Activated CD4-positive, alpha-beta T cell treated with anti-CD3 and anti-CD28 coated beads, Interleukin-2, amount 50 U/mL, for 48 hours (primary cell): ENCODE measurements around the gene PKMYT1.

Experiments
- DNase-seq, 2 experiments: peaks; one replicate each; pipeline ENCODE4 v3.0.0-alpha.2; 2020

Gene PKMYT1

DNA sequence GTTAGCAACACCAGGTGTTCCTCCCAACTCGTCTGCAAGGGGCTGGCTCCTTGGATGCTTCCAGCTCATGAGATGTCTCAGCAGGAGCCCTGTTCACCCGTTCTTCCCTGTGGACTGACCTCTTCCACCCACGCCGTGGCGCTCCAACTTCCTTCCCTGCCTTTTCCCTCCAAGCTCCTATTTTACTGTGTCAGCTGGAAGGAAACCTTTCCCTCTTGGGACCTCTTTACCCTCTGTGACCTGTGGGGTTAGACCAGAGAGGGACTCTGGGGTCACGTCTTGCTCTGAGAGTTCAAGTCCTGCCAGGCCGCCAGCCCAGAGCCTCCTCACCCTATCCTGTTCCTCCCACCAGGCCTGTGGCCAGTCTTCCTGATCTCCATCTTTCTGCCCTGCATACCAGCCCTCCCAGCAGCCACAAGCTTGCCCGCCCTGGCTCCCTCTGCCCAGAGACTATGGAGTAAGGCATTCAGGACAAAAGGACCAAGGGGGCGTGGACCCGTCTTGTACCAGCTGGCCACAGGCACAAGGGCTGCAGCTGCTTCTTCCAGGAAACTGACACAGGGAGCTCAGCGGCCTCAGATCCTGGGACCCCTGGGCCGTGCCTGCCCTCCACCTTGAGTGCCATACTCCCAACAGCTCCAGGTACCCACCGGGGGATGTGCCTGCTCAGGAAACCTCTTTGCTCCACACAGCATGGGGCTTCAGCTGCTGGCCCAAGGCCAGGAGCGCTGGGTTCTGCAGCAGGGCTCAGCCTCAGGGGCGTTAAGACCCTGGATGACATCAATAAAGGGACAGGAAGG is 8.1 kb downstream of the PKMYT1 start:
- DNase-seq = no peak

DNA sequence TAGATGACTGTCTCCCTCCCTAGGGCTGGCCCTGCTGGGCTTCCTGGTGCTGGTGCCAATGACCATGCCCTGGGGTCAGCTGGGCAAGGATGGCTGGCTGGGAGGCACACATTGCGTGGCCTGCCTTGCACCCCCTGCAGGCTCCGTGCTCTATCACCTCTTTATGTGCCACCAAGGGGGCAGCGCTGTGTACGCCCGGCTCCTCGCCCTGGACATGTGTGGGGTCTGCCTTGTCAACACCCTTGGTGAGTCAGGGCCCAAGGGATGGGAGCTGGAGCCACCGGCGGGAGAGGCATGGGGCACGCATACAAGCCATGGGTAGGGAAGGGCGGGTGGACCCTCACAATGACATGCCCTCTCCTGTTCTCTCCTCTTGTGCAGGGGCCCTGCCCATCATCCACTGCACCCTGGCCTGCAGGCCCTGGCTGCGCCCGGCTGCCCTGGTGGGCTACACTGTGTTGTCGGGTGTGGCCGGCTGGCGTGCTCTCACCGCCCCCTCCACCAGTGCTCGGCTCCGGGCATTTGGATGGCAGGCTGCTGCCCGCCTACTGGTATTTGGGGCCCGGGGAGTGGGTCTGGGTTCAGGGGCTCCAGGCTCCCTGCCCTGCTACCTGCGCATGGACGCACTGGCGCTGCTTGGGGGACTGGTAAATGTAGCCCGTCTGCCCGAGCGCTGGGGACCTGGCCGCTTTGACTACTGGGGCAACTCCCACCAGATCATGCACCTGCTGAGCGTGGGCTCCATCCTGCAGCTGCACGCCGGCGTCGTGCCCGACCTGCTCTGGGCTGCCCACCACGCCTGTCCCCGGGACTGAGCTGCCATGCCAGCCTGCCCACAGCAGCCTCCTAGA is 8.9 kb downstream of the PKMYT1 start:
- no peak for DNase-seq

DNA sequence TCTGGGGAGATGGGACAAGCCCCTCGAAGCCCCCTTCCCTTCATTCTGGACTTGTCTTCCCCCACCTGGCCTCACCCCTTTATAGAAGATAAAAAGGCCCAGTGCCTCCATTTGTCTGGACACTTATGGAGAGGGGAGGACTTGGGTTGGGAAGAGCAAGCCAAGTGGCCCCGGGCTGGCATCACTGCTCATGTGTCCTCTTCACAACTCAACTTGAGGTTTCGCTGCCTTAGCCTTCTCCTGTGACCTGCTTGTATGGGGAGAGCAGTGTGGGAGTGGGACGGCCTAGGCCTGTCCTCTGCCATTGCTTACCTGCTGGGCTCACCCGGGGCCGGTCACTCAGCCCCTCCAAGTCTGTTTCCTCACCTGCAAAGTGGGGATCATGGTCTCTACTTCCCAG is 9.7 kb downstream of the PKMYT1 start:
- DNase-seq = no peak

DNA sequence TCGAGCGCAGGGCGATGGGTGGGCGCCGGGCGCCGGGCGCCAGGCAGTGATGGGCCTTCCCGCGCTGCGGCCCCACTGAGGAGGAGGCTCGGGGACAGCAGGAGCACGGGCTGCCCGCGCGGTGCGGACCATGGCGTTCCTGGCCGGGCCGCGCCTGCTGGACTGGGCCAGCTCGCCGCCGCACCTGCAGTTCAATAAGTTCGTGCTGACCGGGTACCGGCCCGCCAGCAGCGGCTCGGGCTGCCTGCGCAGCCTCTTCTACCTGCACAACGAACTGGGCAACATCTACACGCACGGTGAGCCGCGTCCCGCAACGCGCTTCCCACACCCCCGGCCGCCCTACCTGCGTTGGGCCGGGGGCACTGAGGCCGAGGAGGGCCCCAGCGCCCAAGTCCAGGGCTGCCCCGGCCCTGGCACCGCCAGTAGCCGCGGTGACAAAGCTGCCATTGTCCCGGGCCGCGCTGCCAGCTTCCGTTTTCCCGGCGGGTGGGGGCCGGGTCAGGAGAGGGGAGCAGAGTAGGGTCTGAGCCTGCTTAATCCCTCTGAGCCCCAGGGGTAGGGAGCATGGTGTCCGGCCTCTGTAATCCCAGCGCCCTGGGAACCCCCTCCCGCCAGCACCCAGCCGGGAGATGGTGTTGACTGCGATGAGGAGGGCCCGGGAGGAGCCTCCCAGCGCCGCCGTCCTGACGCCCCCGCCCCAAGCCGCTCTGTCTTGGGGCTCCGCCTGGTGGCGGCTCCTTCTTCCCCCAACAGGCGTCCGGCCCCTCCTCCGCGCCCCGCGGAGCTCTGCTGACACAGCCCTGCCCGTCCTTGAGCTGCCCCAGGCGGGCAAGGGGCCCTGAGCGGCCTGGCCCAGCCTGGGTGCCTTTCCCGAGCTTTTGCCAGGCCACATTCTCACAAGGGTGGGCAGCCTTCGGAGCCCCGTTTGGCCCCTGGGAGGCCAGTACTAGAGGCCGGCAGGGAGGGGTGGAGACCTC is 10.4 kb downstream of the PKMYT1 start:
- peak; percentile 85 to 88 for DNase-seq

DNA sequence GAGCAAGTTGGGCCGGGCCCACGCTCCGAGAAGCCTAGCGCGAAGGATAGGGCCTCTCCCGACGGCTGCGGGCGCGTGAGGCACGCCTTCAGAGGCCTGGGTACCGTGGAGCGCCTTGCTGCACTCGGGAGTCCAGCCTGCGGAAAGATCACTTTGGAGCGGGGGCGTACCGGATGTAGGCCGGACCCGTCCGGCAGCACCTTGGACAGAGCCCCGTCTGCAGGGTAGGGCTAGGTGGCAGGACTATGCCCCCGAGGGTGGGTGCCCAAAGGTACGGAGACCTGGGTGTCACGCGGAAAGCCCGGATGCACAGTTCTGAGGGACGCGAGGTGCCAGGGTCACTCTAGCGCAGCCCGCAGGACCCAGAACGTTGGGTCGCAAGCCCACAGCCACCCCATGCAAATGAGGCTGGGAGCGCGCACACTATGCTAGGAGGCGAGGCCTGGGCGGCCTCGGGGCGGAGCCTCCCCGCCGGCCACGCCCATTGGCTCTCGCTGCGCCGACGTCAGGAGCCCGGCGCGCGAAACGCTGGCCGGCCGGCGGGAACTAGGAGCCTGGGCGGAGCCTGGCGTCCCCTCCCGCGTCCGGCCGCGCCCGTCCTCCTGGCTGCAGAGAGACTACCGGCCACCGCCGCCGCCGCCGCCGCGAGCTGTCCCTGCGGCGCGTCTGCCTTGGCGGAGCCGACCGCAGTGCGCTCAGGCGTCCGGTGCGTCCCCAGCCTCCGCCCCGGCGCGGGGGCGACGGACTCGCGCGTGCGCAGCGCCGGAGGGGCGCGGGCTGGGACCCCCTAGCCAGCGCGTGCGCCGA is 11.3 kb downstream of the PKMYT1 start, which contains the start of gene PAQR4:
PAQR4 (plus strand) TSS at position 611 of the 807 bp plus-strand sequence. CDS start 327 bp downstream, outside the sequence.
- DNase-seq = peak; percentile 85 to 87

DNA sequence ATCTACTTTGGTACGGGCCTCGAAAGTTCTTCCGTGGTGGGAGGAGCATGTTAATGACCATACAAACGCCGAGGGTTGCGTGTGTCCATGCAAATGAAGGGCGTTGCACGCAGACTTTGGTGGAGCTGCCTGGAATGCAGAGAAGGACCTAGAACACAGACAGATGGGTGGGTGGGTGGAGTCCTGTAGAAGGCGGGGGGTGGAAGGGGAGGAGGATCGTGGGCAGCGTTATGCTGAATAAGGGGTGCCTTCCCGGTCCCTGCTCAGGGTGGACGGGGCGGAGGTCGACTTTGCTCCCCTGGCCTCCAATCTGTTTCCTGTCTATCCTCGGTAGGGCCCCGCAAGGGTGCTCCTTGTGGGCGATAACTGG is 11.9 kb downstream of the PKMYT1 start:
- no peak for DNase-seq

DNA sequence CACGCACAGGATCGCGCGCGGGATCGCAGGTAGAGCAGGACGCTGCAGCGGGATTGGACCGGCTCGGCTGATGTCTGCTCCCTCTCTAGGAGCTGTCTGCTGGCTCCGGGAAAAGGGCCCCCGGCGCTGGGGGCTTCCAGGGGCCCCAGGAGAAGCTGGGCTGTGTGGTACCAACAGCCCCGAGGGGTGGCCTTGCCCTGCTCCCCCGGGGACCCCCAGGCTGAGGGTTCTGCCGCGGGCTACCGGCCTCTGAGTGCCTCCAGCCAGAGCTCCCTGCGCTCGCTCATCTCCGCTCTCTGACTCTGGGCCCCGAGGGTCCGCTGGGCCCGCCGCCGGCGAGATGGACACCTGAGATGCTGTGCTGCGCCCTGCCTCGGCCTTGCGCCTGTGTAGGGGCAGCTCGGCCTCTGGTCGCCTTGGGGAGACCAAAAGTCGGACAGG is 12.5 kb downstream of the PKMYT1 start:
- DNase-seq = no peak

DNA sequence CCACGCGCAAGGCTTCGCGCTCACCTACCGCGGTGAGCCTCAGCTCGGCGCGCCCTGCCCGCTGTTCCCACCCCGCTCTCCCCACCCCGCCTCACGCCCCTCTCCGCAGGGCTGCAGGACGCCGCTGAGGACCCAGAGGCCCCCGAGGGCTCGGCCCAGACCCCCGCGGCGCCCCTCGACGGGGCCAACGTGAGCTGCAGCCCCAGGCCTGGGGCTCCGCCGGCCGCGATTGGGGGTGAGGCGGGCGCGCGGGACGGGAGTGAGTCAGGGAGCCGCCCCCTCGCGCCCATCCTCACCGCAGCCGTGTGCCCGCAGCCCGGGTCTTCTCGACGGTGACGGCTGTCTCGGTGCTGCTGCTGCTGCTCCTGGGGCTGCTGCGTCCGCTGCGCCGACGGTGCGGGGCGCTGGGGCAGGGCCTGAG is 13.0 kb downstream of the PKMYT1 start:
- no peak for DNase-seq

DNA sequence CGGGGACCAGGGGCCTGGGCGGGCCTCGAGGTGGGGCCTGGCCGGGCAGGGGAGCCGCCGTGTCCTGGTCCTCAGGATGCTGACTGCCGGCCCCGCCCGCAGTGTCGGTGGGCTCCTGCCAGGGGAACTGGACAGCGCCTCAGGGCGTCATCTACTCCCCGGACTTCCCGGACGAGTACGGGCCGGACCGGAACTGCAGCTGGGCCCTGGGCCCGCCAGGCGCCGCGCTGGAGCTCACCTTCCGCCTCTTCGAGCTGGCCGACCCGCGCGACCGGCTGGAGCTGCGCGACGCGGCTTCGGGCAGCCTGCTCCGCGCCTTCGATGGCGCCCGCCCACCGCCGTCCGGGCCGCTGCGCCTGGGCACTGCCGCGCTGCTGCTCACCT is 13.4 kb downstream of the PKMYT1 start:
- no peak for DNase-seq

DNA sequence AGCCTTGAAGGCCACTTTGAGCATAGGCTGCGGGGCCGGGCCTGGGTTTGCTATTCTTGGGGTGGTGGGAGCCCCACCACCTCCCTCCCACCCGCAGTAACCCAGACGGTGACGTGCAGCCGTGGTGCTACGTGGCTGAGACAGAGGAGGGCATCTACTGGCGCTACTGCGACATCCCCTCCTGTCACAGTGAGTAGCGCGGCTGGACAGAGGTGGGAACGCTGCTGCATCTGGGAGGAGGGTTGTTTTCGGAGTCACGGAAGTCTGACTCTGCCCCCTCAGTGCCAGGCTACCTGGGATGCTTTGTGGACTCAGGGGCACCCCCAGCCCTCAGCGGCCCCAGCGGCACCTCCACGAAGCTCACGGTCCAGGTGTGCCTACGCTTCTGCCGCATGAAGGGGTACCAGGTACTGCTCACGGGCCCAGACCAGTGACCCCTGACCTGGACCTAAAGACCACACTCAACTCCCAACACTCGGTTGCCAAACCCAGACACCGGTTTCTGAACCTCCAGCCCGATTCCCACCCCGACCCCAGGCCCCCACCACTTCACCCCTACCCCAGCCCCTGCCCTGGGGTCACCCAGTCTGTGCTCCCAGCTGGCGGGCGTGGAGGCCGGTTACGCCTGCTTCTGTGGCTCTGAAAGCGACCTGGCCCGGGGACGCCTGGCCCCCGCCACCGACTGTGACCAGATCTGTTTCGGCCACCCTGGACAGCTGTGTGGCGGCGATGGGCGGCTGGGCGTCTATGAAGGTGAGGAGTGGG is 14.0 kb downstream of the PKMYT1 start:
- DNase-seq = no peak

DNA sequence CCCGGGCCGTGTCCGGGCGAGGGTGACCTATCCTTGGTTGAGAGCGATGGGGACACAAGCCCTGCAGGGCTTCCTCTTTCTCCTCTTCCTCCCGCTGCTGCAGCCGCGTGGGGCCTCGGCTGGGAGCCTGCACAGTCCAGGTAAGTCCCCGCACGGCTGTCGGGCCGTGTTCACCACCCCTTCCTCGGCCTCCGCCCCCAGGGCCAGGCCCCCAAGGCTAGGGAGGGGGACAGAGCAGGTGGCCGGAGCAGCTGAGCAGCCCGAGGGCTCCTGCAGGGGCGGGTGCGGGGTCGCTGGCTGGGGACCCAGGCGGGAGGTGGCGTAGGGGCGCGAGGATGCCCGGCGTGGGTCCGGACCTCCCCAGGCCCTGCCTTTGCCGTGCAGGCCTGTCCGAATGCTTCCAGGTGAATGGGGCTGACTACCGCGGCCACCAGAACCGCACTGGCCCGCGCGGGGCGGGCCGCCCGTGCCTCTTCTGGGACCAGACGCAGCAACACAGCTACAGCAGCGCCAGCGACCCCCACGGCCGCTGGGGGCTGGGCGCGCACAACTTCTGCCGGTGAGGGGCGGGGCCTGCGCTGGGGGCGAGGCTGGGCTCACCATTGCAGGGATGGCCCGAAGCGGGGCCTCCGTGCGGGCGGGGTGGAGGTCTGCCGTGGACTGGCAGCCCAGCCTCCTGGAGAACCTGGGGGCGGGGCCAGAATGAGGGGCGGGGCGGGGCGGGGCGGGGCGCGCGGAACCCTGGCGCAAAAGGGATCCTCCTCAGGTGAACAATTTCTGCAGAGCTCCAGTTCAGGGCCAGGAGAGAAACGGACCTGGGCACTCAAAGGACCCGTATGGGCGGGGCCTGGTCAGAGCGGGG is 15.5 kb downstream of the PKMYT1 start:
- peak; percentile 69 to 74 for DNase-seq

DNA sequence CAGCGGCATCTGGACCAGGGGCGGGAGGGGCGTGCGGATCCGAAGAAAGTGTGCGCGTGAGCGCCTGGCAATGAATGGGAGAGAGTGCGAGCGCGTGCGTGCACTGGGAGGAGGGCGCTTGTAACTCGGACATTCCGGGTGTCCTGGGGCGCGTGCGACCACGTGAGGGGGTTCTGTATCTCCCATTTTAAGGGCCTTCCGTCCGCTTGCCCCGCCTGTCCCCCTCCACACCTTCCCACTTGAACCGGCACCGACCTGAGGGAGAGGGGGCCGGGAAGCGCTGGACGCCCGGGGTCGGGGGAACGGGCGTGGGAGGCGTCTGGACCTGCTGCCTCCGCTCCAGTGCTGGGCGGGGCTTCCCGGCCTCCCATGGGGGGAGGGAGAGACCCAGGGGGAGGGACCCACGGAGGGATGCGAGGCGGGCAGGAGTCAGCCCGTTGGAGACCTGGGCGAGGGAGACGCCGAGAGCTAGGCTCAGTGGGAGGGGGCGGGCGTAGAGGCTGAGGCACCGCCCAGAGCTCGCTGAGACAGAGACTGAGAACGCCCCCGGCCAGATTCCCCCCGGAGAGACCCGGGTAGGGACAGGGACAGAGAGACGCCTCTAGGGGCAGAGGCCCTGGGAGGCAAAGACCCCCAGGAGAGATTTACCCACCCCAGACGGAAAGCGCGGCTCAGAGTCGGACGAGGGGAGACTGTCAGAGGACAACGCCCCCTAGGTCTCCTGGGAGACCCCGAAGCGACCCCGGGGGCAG is 16.3 kb downstream of the PKMYT1 start, which contains the start of gene KREMEN2:
KREMEN2 (plus strand) TSS at position 553 of the 752 bp plus-strand sequence. CDS start 246 bp downstream, outside the sequence.
- peak in 1 of 2 experiments; percentile 59 for DNase-seq

DNA sequence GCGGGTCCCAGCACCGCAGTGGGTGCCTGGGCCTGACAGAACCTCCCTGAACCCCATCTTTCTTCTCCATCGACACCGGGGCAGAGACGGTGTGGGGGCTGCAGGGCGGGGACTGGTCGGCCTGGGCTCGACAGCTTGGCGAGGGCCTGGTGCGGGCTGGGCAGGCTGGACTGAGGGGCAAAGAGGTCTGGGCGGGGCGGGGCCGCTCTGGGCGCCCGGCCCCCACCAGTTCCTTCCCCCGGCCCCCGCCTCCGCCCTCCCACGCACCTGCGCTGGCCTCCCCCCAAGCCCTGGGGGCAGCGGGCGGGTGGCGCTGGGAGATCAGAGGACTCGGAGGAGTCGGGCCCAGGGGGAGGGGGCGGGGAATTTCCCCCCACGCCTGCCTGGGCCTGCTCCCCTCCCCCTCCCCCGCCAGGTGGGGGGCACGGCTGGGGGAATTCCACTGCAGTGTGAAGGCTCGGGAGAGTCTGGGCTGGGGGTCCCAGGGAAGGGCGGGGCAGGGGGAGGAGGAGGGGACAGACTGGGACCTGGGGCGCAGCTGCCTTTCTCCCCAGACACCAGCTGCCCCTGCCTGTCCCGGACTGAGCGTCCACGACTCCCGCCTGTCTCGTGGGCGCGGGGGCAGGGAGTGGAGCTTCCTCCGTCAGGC is 17.0 kb downstream of the PKMYT1 start:
- DNase-seq = no peak

DNA sequence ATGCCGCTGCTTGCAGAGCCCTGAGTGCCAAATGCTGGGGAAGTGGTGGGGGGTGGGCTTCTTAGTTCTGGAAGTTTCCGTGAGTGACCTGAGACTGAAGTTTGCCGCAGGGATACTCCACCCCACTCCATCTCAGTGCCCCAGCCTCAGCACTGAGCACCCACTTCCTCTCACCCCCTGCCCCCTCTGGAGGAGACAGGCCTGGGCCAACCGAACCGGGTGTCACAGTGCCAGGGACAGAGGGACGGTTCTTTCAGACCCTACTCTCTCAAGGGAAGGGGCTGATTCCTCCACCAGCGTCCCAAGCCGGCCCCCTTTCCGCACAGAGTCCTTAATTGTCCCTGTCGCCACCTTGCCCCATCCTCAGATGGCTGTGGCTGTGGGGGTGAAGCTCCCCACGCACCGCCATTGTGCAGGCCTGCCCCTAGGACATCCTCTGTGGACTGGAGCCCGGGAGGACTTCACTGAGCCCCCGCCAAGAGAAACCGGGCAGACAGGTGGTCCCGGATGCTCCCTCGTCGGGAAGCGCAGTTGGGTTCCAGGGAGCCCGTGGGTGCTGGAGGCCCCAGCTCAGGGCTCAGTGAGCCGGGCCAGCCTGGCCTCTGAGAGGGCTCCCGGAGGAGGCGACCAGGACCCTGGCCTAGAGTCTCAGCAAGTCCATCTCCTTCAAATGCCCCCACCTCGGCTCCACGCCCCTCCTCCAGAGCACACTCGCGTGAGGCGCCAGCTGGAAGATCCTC is 17.7 kb downstream of the PKMYT1 start:
- no peak for DNase-seq

DNA sequence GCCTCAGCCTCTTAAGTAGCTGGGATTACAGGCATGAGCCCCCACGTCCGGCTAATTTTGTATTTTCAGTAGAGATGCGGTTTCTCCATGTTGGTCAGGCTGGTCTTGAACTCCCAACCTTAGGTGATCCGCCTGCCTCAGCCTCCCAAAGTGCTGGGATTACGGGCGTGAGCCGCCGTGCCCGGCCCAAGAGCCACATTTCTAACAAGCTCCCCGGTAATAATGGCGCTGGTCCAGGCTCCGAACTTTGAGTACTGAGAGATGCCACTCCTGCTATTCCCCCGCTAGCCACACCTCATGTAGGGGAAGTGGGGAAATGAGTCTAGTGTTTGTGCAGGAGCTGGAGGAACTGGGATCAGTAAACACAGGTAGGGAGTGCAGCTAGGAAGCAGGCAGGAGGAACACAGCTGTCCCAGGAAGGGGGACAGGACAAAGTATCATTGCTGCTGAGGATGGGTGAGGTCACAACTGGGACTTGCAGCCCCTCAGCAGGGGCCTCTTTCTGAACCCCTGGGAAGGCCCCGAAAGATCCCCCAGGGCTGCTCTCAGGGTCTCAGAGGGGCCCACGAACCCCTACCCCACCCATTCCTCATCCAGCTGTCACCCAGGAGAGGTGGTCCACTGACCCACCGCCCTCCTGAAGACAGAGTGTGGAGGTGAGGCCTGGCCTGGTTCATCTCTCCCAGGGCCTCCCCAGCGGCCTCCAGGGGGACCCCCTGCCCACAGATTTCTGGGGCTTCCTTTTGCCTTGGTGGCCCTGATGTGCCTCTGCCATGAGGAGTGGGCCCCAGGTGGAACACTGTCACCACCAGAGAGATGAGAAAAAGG is 19.8 kb downstream of the PKMYT1 start:
- DNase-seq = no peak

DNA sequence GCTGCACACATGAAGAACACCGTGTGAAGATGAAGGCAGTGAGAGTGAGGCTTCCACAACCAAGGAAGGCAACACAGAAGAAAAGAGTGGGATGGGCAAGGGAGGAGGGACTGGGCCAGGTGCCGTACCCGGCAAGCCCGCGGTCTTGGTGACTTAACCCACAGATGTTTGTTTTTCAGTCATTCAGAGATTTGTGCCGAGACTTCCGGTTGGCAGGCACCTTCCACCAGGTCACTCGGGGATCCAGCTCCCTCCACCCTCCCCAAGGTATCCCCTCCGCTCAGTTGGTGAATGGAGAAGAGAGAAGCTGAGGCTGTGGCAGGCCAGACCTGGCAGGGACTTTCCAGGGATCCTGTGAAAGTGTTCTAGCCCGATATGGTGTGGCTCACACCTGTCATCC is 21.0 kb downstream of the PKMYT1 start:
- no peak for DNase-seq

DNA sequence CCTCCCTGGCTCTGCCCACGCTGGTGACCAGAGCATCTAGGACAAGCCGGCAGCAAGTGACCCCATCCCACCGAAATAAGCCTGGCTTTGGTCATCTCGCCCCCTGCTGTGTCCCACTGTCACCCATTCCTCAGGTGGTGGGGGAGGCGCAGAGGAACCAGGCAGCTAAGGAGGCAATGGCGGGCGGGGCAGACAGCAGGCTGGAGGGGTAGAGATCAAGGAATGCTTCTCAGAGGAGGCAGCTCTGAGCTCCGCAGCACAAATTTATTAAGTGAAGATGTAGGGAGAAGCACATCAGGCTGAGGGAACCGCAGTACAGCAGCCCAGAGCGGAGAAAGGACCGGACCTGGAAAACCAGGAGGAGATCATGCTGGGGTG is 23.7 kb downstream of the PKMYT1 start:
- DNase-seq = no peak
